Adrenal gland (tissue), 5 donors: Measurements from ENCODE around the gene C1QTNF9.

Experiments
- CTCF ChIP-seq, 6 experiments: fragments of 450-650 bp in 4 of 6; fragments of 200-600 bp in 2 of 6; sonication (generic) in 1 of 6; IDR thresholded peaks; 1 replicate in 5 of 6; 2 replicates in 1 of 6; pipeline versions ENCODE4 v1.5.1 to v1.8.0; 2016 to 2021; ENCODE audit warnings: antibody characterized with exemption in 6 of 6, mild to moderate bottlenecking in 2 of 6, moderate library complexity in 1 of 6
- POLR2A ChIP-seq, 2 donors: fragments of 450-650 bp; IDR thresholded peaks; one replicate each; pipeline ENCODE4 v1.6.1; 2017; ENCODE audit warnings: antibody characterized with exemption in 2 of 2, mild to moderate bottlenecking in 2 of 2, moderate library complexity in 1 of 2
- donor health status: DM: no; HTN: no; CAD: no.

GRCh38 chr13:24361852-24362366, 52.5 kb downstream of the C1QTNF9 start:
- TF ChIP-seq CTCF (IDR thresholded peaks at IDR 0.05): no peak
- TF ChIP-seq POLR2A (IDR thresholded peaks at IDR 0.05): no peak
